GM23338 (cell line): ENCODE measurements around the gene CACNB3. TPM values are rescaled to one million over a fixed set of nuclear protein-coding genes. Genes with fewer than 3 reads are reported as not detected.

Experiments
- ATAC-seq: fragments of 200-7000 bp; cut with Tn5 transposase; 3 replicates; pipeline ENCODE4 v1.9.1; 2020
- DNase-seq: peaks from one replicate; pipeline ENCODE4 v3.0.0-alpha.2; 2015; ENCODE audit warnings: low spot score
- H2AFZ ChIP-seq: fragments of 200-600 bp; sonication (generic); 2 replicates; pipeline ENCODE4 v1.8.0; 2016; ENCODE audit warnings: antibody characterized with exemption, mild to moderate bottlenecking, moderate library complexity
- H3F3A ChIP-seq: fragments of 200-600 bp; sonication (generic); replicated peaks from 2 replicates; pipeline ENCODE4 v1.8.0; 2017; ENCODE audit warnings: antibody characterized with exemption, mixed run types, low read depth
- H3K27ac ChIP-seq: fragments of 200-600 bp; sonication (generic); 2 replicates; pipeline ENCODE4 v1.6.1; 2016; ENCODE audit warnings: low read depth
- H3K27me3 ChIP-seq: fragments of 200-600 bp; sonication (generic); 2 replicates; pipeline ENCODE4 v1.8.0; 2016; ENCODE audit warnings: mild to moderate bottlenecking, mixed run types, moderate library complexity; ENCODE audit not compliant: insufficient read depth
- H3K36me3 ChIP-seq: fragments of 200-600 bp; sonication (generic); 2 replicates; pipeline ENCODE4 v1.8.0; 2016; ENCODE audit warnings: mild to moderate bottlenecking; ENCODE audit not compliant: insufficient read depth
- H3K4me1 ChIP-seq: fragments of 200-600 bp; sonication (generic); 2 replicates; pipeline ENCODE4 v1.8.0; 2016; ENCODE audit warnings: mild to moderate bottlenecking, moderate library complexity; ENCODE audit not compliant: insufficient read depth
- H3K4me2 ChIP-seq: fragments of 200-600 bp; sonication (generic); 2 replicates; pipeline ENCODE4 v1.7.1; 2017; ENCODE audit warnings: mixed run types
- H3K4me3 ChIP-seq: fragments of 200-600 bp; sonication (generic); 2 replicates; pipeline ENCODE4 v1.6.1; 2016; ENCODE audit warnings: mixed run types
- H3K79me2 ChIP-seq: fragments of 200-600 bp; sonication (generic); replicated peaks from 2 replicates; pipeline ENCODE4 v1.8.0; 2017; ENCODE audit warnings: mild to moderate bottlenecking; ENCODE audit not compliant: insufficient read depth
- H3K9me2 ChIP-seq: fragments of 200-600 bp; sonication (generic); 2 replicates; pipeline ENCODE4 v1.8.0; 2017; ENCODE audit not compliant: insufficient read depth
- H4K20me1 ChIP-seq: fragments of 200-600 bp; sonication (generic); replicated peaks from 2 replicates; pipeline ENCODE4 v1.8.0; 2017; ENCODE audit warnings: mild to moderate bottlenecking; ENCODE audit not compliant: insufficient read depth
- H3K27ac Mint-ChIP-seq: 2 replicates; pipeline ENCODE4 v1.8.0; 2020; ENCODE audit warnings: inconsistent platforms, mild to moderate bottlenecking, moderate library complexity, mixed read lengths
- H3K27me3 Mint-ChIP-seq: 3 replicates; pipeline ENCODE4 v1.8.0; 2022; ENCODE audit warnings: low read depth, mild to moderate bottlenecking, moderate library complexity, mixed read lengths, inconsistent platforms; ENCODE audit not compliant: insufficient read depth, poor library complexity
- H3K36me3 Mint-ChIP-seq: 3 replicates; pipeline ENCODE4 v1.8.0; 2021; ENCODE audit warnings: low read depth, mild to moderate bottlenecking, inconsistent platforms, moderate library complexity, mixed read lengths
- H3K4me1 Mint-ChIP-seq: 3 replicates; pipeline ENCODE4 v1.8.0; 2020; ENCODE audit warnings: mild to moderate bottlenecking, inconsistent platforms, mixed read lengths
- H3K4me3 Mint-ChIP-seq: 3 replicates; pipeline ENCODE4 v1.8.0; 2021; ENCODE audit warnings: moderate library complexity, mild to moderate bottlenecking, inconsistent platforms, mixed read lengths
- H3K9me3 Mint-ChIP-seq: 3 replicates; pipeline ENCODE4 v1.8.0; 2020; ENCODE audit warnings: moderate library complexity, mild to moderate bottlenecking, inconsistent platforms, mixed read lengths
- CTCF ChIP-seq, 2 experiments: fragments of 200-600 bp in 1 of 2; sonication (generic) in 1 of 2; conservative IDR thresholded peaks; 2 replicates each; pipeline versions ENCODE4 v1.5.1 to v1.6.1; 2016 to 2017; ENCODE audit warnings: antibody characterized with exemption in 2 of 2, low read depth in 2 of 2, mild to moderate bottlenecking in 2 of 2, moderate library complexity in 1 of 2
- EZH2 ChIP-seq: fragments of 200-600 bp; sonication (generic); IDR thresholded peaks from one replicate; pipeline ENCODE4 v1.8.0; 2017; ENCODE audit warnings: antibody characterized with exemption, mild to moderate bottlenecking, low read depth; ENCODE audit not compliant: unreplicated experiment
- EZH2phosphoT487 ChIP-seq: fragments of 200-600 bp; sonication (generic); IDR thresholded peaks from one replicate; pipeline ENCODE4 v1.8.1; 2018; ENCODE audit warnings: antibody characterized with exemption; ENCODE audit not compliant: unreplicated experiment
- POLR2AphosphoS5 ChIP-seq: IDR thresholded peaks from 2 replicates; pipeline ENCODE4 v1.6.1; 2016; ENCODE audit warnings: antibody characterized with exemption, low read depth
- ZNF462 ChIP-seq: fragments of 250-450 bp; sonication (Bioruptor Pico); IDR thresholded peaks from 2 replicates; pipeline ENCODE4 v1.5.0; 2020; ENCODE audit warnings: mild to moderate bottlenecking, moderate library complexity
- polyA plus RNA-seq: library from polyadenylated mRNA; unstranded; fragments of >200 nt; fragmentation: Nextera tagmentation; extraction: Ambion mirVana; gene quantifications from 2 replicates; pipeline ENCODE4 v1.2.1, GENCODE V29; 2016
- total RNA-seq: library from RNA; depleted of rRNA; stranded (reverse); fragments of >200 nt; shearing (Covaris generic); gene quantifications from 2 replicates; pipeline ENCODE4 v1.2.3, GENCODE V29; 2014

The CACNB3 gene
- total and polyA plus RNA-seq, 2 experiments from 2014 or later, result 4.1 to 6.2 TPM

- Histone ChIP-seq H3K4me3 (no peak overlapping the region), H4K20me1 (no peaks in the 10 kb centered on the region), H3K27ac (no peak overlapping the region), H3K79me2 (no peaks in the 10 kb centered on the region), H3F3A (no peaks in the 10 kb centered on the region), H3K4me1 (peaks cover 9% of the 10 kb centered on the region), H2AFZ (no peak overlapping the region), H3K36me3 (no peaks in the 10 kb centered on the region), H3K4me2 (peak overlapping the region; percentile 62; the same call in 1 of the 2 replicates), H3K27me3 (no peaks in the 10 kb centered on the region), H3K9me2 (no peaks in the 10 kb centered on the region)
- Mint-ChIP-seq H3K27ac (0 out of 2 replicates have a peak overlapping the region, but pooled peaks have one; percentile 56), H3K27me3 (peaks cover 11% of the 10 kb centered on the region), H3K9me3 (no peaks in the 10 kb centered on the region; the same call in 2 of the 3 replicates), H3K4me3 (peak overlapping the region; percentile 4; the same call in 1 of the 3 replicates), H3K4me1 (peaks cover 20% of the 10 kb centered on the region), H3K36me3 (peaks cover 9% of the 10 kb centered on the region; the same call in 2 of the 3 replicates)
- ATAC-seq (peak; percentile 74), DNase-seq (peak; percentile 71)
- TF ChIP-seq CTCF (conservative IDR thresholded peaks at IDR 0.05; ENCODE audit: low read depth in 2 of 2) (0 out of 4 replicates have a peak, but pooled peaks of 1 of the 2 experiments have one; percentile 3), EZH2 (no peak), EZH2phosphoT487 (no peak), ZNF462 (no peak), POLR2AphosphoS5 (no peak)
Measured at GRCh38 chr12:48777501-48778400, 40.5 kb upstream of the CACNB3 start.
